ENCODE data around the gene COMMD1. TPM values are rescaled to one million over a fixed set of nuclear protein-coding genes. Genes with fewer than 3 reads are reported as not detected.

The COMMD1 gene
- total RNA-seq, 6 donors from 2014 or later, result 27.0 to 59.7 (median 35.6) TPM

DNA sequence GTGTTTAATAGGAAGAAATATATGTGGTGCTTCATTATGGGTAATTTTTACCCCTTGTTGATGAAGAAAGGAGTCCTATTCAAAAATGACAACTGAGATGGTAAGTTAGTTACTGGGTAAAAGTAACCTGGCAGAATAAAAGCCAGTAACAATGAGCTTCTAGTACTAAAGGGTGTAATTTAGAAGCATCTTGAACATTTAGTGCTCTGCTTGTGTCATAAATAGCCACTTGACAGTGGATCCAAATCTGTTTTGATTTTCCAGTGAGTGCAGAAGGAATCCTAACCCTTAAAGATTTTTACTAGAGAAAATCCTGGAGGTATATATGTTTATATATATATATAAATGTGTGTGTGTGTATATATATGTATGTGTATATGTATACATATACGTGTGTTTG is 15.1 kb downstream of the COMMD1 start:
- Histone ChIP-seq H3K36me3 (peaks cover 0 to 9% (median 0%) of the 10 kb centered on the region in 4 donors), H3K27ac (no peak overlapping the region), H3K4me1 (no peaks in the 10 kb centered on the region), H3K4me3 (no peak overlapping the region), H3K27me3 (no peaks in the 10 kb centered on the region), H3K9me3 (no peaks in the 10 kb centered on the region)
- DNase-seq (no peak), ATAC-seq (ENCODE audit: low FRiP score in 2 of 2) (no peak)
- WGBS, 2 donors, result 85 to 91% methylated on average over 1 of the region's 1 CpG
- TF ChIP-seq, protein P1, sequence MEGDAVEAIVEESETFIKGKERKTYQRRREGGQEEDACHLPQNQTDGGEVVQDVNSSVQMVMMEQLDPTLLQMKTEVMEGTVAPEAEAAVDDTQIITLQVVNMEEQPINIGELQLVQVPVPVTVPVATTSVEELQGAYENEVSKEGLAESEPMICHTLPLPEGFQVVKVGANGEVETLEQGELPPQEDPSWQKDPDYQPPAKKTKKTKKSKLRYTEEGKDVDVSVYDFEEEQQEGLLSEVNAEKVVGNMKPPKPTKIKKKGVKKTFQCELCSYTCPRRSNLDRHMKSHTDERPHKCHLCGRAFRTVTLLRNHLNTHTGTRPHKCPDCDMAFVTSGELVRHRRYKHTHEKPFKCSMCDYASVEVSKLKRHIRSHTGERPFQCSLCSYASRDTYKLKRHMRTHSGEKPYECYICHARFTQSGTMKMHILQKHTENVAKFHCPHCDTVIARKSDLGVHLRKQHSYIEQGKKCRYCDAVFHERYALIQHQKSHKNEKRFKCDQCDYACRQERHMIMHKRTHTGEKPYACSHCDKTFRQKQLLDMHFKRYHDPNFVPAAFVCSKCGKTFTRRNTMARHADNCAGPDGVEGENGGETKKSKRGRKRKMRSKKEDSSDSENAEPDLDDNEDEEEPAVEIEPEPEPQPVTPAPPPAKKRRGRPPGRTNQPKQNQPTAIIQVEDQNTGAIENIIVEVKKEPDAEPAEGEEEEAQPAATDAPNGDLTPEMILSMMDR (IDR thresholded peaks at IDR 0.05), result no peak
- TF ChIP-seq POLR2A (IDR thresholded peaks at IDR 0.05) (no peak), EP300 (IDR thresholded peaks at IDR 0.05) (no peak), POLR2AphosphoS5 (IDR thresholded peaks at IDR 0.05) (no peak)

DNA sequence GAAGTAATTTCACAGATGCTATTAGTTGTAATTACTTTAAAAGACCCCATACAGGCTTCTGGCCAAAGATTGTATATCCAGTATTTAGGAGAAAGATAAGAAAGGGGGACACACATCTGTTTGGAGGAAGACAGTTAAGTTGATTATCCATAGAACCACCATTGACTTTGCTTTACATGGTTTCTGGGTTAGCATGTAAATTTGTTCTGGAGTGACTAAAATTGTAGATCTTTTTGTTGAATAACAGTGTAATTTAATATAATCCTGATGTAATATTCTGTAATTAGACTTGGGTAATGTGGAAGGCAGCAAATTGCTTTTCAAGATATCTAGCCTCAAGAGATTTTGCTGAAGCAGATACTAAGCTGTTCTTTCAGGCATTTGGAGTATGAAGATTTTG is 17.2 kb downstream of the COMMD1 start:
- Histone ChIP-seq H3K9me3 (no peaks in the 10 kb centered on the region), H3K4me3 (no peak overlapping the region), H3K27ac (no peak overlapping the region), H3K4me1 (no peaks in the 10 kb centered on the region), H3K36me3 (peaks cover 0 to 9% (median 0%) of the 10 kb centered on the region in 4 donors), H3K27me3 (no peaks in the 10 kb centered on the region)
- no peak for DNase-seq
- no peak for TF ChIP-seq EP300 (IDR thresholded peaks at IDR 0.05)
- TF ChIP-seq POLR2AphosphoS5 (IDR thresholded peaks at IDR 0.05), result no peak
- TF ChIP-seq, protein P1 (IDR thresholded peaks at IDR 0.05), result no peak
- no peak for TF ChIP-seq POLR2A (IDR thresholded peaks at IDR 0.05)
- ATAC-seq (ENCODE audit: low FRiP score in 2 of 2), result no peak

DNA sequence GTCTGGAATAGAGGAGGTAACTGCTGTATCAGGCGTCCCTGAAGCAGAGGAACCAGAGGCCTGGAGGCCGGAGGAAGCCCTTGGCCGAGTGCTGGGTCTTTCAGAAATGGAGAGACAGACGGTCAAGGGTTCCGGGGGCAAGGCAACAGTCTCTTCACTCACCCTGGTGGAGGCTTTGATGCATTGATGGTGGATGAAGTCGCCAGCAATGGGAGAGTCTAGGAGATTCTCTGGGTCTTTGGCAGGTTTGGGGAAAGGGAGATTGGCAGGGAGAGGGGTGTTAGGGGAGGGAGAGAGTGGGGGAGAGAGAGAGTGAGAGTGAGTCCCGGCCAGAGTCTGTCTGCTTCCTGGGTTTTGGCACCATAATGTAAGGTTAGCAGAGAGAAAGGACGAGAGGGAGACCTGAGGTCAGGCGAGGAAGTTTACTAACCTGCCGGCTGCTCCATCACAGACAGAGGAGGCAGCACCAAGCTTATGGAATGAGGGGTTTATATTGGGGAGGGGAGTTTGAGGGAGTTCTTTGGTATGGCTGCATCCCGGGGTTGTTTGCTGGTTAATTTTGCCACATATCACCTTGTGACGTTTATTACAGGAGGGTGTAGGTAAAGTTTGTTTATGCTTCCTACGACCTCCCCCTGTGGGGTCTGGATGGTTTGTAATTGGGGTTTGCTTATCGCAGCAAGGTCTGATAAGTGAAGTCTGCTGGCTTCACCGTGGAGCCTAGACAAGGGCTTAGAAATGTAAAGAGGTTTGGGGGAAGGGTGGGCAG is 19.6 kb downstream of the COMMD1 start:
- Histone ChIP-seq H3K27ac (no peak overlapping the region), H3K9me3 (no peaks in the 10 kb centered on the region), H3K27me3 (no peaks in the 10 kb centered on the region), H3K36me3 (no peaks in the 10 kb centered on the region), H3K4me3 (no peak overlapping the region), H3K4me1 (no peaks in the 10 kb centered on the region)
- WGBS, 2 donors, result 86% methylated on average over 15 of the region's 15 CpGs
- DNase-seq, result no peak
- ATAC-seq (ENCODE audit: low FRiP score in 2 of 2), result no peak
- no peak for TF ChIP-seq EP300 (IDR thresholded peaks at IDR 0.05)
- TF ChIP-seq, protein P1 (IDR thresholded peaks at IDR 0.05), result no peak

DNA sequence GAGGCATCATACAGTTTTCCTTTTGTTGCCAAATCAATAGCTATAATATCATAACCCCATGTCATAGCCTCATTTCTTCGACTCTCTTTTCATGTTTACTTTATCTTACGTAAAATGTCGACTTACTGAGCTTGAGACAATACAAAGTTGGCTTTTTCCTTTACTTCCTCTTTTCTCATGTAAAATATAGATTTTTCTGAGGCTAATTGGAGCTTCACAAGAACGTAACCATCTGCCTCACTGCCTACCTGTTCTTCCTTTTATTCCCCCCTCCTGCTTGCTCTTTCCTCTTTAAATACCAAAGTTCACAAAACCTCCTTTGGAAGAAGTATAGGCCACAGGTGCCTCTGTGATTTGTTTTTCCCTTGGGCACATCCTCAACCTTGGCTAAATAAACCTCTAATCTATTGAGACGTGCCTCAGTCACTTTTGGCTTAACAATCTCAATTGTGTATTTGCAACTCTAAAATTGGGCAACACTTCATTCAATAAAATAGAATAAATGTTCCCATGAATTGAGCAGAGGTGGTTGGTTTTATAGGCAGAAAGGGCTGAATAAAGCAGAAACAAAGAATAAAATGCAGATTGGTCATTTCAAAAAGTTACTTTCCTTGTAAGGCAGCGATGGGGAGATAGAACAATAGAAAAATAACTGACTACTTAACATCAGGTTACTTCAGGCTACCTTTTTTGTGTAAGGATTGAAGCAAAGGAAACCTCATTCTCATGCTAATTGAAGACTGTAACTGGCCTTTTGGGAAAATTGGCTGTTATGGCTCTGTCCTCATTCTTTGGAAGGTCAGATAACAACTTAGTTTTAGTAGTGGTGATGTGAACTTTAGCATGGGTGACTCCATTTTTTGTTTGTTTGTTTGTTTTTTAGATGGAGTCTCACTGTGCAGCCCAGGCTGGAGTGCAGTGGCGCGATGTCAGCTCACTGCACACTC is 21.3 kb downstream of the COMMD1 start:
- no peaks in the 10 kb centered on the region for H3K36me3 ChIP-seq
- no peaks in the 10 kb centered on the region for H3K9me3 ChIP-seq
- DNase-seq (no peak), ATAC-seq (ENCODE audit: low FRiP score in 2 of 2) (no peak)
- TF ChIP-seq EP300 (IDR thresholded peaks at IDR 0.05), result no peak
- no peak for TF ChIP-seq POLR2AphosphoS5 (IDR thresholded peaks at IDR 0.05)
- H3K4me1 ChIP-seq, result no peaks in the 10 kb centered on the region
- WGBS, 2 donors, result 84 to 86% methylated on average over 8 of the region's 8 CpGs
- H3K27me3 ChIP-seq, result no peaks in the 10 kb centered on the region
- no peak overlapping the region for H3K27ac ChIP-seq
- no peak overlapping the region for H3K4me3 ChIP-seq

DNA sequence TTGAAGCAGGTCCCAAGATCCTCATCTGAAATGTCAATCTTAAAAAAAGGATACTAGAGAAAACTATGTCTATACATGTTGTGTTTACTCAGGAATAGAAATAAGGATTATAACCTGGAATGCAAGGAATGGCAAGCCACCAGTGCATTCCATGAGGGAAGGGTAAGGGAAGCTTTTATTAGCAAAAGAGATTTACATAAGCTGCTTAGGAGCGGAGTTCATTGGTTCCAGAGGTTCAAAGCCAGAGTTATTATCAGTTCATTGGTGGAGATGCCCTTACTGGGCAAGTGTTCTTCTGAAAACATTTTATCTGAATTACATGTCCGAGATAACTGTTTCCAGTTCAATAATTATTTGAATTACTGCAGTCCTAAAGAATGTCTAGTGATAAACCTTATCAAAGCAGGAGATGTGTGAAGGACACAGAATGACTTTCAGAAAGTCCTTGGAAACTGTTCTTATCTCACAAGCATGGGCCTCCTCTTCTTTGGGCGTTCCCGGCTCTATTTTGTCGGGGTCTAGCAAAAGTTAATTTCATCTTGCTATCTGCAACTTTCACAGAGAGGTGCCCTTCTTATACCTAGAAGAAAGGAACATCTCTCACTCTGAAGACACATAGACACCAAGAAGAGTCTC is 23.5 kb downstream of the COMMD1 start:
- H3K27me3 ChIP-seq, result no peaks in the 10 kb centered on the region
- H3K4me3 ChIP-seq, result no peak overlapping the region
- ATAC-seq (ENCODE audit: low FRiP score in 2 of 2), result no peak
- no peak for TF ChIP-seq EP300 (IDR thresholded peaks at IDR 0.05)
- no peak for TF ChIP-seq POLR2AphosphoS5 (IDR thresholded peaks at IDR 0.05)
- TF ChIP-seq, protein P1 (IDR thresholded peaks at IDR 0.05), result no peak
- no peak for TF ChIP-seq POLR2A (IDR thresholded peaks at IDR 0.05)
- H3K27ac ChIP-seq, result no peak overlapping the region
- DNase-seq, result no peak
- WGBS, 2 donors, result 65 to 70% methylated on average over 5 of the region's 5 CpGs
- no peaks in the 10 kb centered on the region for H3K4me1 ChIP-seq
- no peaks in the 10 kb centered on the region for H3K36me3 ChIP-seq
- H3K9me3 ChIP-seq, result peaks cover 0 to 3% (median 0%) of the 10 kb centered on the region in 4 donors
